Colonic mucosa (tissue), 4 donors: ENCODE measurements around the gene TAAR1. TPM values are rescaled to one million over a fixed set of nuclear protein-coding genes. Genes with fewer than 3 reads are reported as not detected.
"Not testable (repeated sequence)": the region's sequence is repeated elsewhere in the genome, so short reads cannot be mapped to it uniquely, and the experiment has no call there.

Source experiments
- DNase-seq: peaks from one replicate; pipeline ENCODE4 v3.0.0-alpha.2; 2020
- H3K27ac ChIP-seq: fragments of 200-600 bp; one replicate; pipeline ENCODE4 v1.8.0; 2021
- H3K27me3 ChIP-seq: fragments of 200-600 bp; one replicate; pipeline ENCODE4 v1.8.0; 2021
- H3K36me3 ChIP-seq: fragments of 200-600 bp; one replicate; pipeline ENCODE4 v1.8.0; 2021
- H3K4me1 ChIP-seq: fragments of 200-600 bp; one replicate; pipeline ENCODE4 v1.8.0; 2021; ENCODE audit warnings: mild to moderate bottlenecking
- H3K4me3 ChIP-seq: fragments of 200-600 bp; one replicate; pipeline ENCODE4 v1.8.0; 2021
- H3K9ac ChIP-seq, 2 donors: one replicate each; pipeline ENCODE4 v1.7.0; 2013; ENCODE audit warnings: control low read depth in 2 of 2, low read depth in 2 of 2, low read length in 2 of 2
- H3K9me3 ChIP-seq: fragments of 200-600 bp; one replicate; pipeline ENCODE4 v1.8.0; 2021
- CTCF ChIP-seq: fragments of 200-600 bp; IDR thresholded peaks from one replicate; pipeline ENCODE4 v1.8.0; 2022; ENCODE audit warnings: antibody characterized with exemption, mild to moderate bottlenecking
- intact Hi-C: fragments of 100-400 bp; cut with DNase I; formaldehyde crosslinking; loops from one replicate; pipeline ENCODE4 v1.14.1; 2022
- total RNA-seq, 2 donors: library from RNA; stranded (reverse); fragmentation: NEBNext Ultra II Directional in 1 of 2; extraction: Animal tissue kit (Norgen Biotek cat#: 25700) in 1 of 2; gene quantifications; one replicate each; pipeline ENCODE4 v1.2.1, GENCODE V29; 2021
- donor health status: healthy.
- donor health status: DM: no; HTN: no; CAD: no.
- donor health status: DM: no; HTN: no; CAD: no.

The TAAR1 gene
- total RNA-seq, 2 donors from 2014 or later, result not detected

DNA sequence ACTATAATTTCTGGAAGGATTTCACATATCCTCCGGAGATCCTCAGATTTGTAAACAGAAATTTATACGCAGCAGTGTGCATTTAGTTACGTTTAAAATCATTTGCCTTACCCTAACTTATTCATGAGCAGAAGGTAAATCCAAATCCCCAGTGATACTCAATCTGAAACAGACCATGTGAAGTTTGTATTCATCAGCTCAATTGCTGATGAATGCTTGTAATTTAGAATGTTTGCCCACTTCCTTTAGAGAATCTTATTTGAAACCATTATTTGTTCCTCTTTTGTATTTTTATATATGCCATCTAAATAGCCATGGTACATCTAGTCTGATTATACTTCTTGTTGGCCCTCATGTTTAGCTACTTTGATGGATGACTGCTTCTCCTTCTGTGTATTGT lies 15.4 kb downstream of the TAAR1 start:
- H3K36me3 ChIP-seq, result no peaks in the 10 kb centered on the region
- no peak for TF ChIP-seq CTCF

DNA sequence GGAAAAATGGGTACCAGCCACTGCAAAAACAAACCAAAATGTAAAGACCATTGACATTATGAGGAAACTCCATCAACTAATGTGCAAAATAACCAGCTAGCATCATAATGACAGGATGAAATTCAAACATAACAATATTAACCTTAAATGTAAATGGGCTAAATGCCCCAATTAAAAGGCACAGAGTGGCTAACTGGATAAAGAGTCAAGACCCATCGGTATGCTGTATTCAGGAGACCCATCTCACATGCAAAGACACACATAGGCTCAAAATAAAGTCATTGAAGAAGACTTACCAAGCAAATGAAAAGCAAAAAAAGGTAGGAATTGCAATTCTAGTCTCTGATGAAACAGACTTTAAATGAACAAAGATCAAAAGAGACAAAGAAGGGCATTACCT lies 21.8 kb downstream of the TAAR1 start:
- H3K9me3 ChIP-seq, DNase-seq, H3K9ac ChIP-seq, H3K36me3 ChIP-seq, intact Hi-C loops, H3K27me3 ChIP-seq, H3K27ac ChIP-seq, H3K4me3 ChIP-seq, H3K4me1 ChIP-seq: not testable (repeated sequence)

More for the DNA sequence above, 15.4 kb downstream of the TAAR1 start:
- no peaks in the 10 kb centered on the region for H3K27me3 ChIP-seq
- intact Hi-C loops, result no loop called here
- H3K27ac ChIP-seq, result no peak overlapping the region
- no peak overlapping the region for H3K4me3 ChIP-seq
- H3K9ac ChIP-seq, result no peak overlapping the region
- DNase-seq, result no peak
- no peaks in the 10 kb centered on the region for H3K4me1 ChIP-seq
- no peaks in the 10 kb centered on the region for H3K9me3 ChIP-seq

DNA sequence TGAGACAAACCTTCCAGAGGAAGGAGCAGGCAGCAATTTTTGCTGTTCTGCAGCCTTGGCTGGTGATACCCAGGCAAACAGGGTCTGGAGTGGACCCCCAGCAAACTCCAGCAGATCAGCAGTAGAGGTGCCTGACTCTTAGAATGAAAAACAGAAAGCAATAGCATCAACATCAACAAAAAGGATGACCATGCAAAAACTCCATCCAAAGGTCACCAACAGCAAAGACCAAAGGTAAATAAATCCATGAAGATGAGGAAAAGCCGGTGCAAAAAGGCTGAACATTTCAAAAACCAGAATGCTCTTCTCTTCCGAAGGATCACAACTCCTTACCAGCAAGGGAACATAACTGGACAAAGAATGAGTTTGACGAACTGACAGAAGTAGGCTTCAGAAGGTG lies 23.1 kb downstream of the TAAR1 start:
- H3K4me3 ChIP-seq, DNase-seq, H3K27ac ChIP-seq, H3K9me3 ChIP-seq, H3K4me1 ChIP-seq, H3K27me3 ChIP-seq, H3K36me3 ChIP-seq, H3K9ac ChIP-seq, intact Hi-C loops: not testable (repeated sequence)

DNA sequence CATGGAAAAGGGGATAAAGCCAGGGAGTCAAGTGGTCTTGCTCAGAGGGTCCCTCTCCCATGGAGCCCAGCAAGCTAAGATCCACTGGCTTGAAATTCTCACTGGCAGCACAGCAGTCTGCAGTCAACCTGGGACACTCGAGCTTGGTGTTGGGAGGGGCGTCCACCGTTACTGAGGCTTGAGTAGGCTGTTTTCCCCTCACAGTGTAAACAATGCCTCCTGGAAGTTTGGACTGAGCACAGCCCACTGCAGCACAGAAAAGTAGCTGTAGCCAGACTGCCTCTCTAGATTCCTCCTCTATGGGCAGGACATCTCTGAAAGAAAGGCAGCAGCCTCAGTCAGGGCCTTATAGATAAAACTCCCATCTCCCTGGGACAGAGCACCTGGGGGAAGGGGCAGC lies 23.7 kb downstream of the TAAR1 start:
- not testable (repeated sequence) for H3K9me3 ChIP-seq

DNA sequence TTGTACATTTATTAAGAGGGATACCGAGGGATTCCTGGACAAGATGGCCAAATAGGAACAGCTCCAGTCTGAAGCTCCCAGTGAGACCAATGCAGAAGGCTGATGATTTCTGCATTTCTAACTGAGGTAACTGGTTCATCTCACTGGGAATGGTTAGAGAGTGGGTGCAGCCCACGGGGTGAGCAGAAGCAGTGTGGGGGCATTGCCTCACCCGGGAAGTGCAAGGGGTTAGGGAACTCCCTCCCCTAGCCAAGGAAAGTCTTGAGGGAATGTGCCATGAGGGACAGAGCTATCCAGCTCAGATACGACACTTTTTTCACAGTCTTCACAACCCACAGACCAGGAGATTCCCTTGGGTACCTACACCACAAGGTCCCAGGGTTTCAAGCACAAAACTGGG lies 24.2 kb downstream of the TAAR1 start:
- Histone ChIP-seq H3K9ac (no peak overlapping the region), H3K4me1 (no peaks in the 10 kb centered on the region), H3K36me3 (no peaks in the 10 kb centered on the region), H3K27ac (no peak overlapping the region), H3K9me3 (no peaks in the 10 kb centered on the region), H3K27me3 (no peaks in the 10 kb centered on the region), H3K4me3 (no peak overlapping the region)
- TF ChIP-seq CTCF, result no peak
- intact Hi-C loops, result no loop called here
- DNase-seq, result no peak

More for the DNA sequence above, 23.7 kb downstream of the TAAR1 start:
- H3K36me3 ChIP-seq, H3K9ac ChIP-seq, H3K4me3 ChIP-seq, intact Hi-C loops, H3K27me3 ChIP-seq, H3K4me1 ChIP-seq, DNase-seq, H3K27ac ChIP-seq: not testable (repeated sequence)

DNA sequence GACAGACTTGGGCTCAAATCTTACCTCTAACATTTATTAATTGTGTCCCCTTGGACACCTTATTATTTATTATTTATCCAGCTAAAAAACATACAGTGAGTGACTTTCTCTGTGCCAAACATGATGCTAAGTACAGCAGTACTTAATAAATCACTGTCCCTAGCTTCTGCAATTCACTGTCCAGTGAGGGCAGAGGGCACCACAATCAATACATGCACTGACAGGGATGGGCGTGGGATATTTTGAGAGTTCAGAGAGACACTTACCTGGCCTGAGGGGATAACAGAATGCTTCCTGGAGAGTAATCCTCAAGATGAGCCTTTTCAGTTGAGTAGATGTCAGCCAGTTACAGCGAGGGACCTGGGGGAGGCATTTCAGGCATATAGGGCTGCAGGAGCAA lies 25.6 kb downstream of the TAAR1 start:
- DNase-seq, result no peak
- no peaks in the 10 kb centered on the region for H3K27me3 ChIP-seq
- intact Hi-C loops, result no loop called here
- no peak for TF ChIP-seq CTCF
- H3K27ac ChIP-seq, result no peak overlapping the region
- no peak overlapping the region for H3K9ac ChIP-seq
- no peaks in the 10 kb centered on the region for H3K36me3 ChIP-seq
- H3K4me1 ChIP-seq, result no peaks in the 10 kb centered on the region
- no peak overlapping the region for H3K4me3 ChIP-seq
- H3K9me3 ChIP-seq, result no peaks in the 10 kb centered on the region

DNA sequence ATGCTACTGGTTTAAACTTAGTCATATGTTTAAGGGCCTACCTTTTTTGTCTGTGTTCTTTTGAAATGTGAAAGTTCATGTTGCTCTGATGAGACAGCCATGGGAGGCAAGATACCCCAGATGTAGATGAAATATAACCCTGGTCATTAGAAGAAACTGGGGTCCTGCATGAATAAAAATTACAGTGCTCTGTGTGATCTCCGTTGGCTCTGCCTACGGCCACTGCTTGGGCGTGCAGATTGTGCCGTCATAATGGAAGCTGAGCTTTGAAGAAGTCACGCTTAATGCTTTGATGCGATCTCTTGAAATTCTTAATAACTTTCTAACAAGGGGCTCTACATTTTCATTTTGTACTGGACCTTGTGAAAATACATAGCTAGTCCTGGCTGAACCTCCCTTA lies 34.8 kb downstream of the TAAR1 start, which contains the start of gene TAAR2:
Gene TAAR2, minus strand, starts transcription at position 101 of the 400 bp plus-strand sequence. Its CDS starts 0 bp downstream, at position 101.
- Histone ChIP-seq H3K9ac (no peak within 1 kb of the TSS), H3K36me3 (no peaks in the 10 kb centered on the region), H3K27me3 (no peaks in the 10 kb centered on the region), H3K4me3 (no peak within 1 kb of the TSS), H3K27ac (no peak within 1 kb of the TSS), H3K9me3 (no peaks in the 10 kb centered on the region), H3K4me1 (no peaks in the 10 kb centered on the region)
- TF ChIP-seq CTCF, result no peak
- intact Hi-C loops, result no loop called here
- no peak for DNase-seq
